NCI-H2029 treated with DMSO at 0.1 percent for 48 hours (cell line): ENCODE results near the gene MKNK1.

Source experiments
- DNase-seq: peaks from one replicate; lab custom pipeline; 2025; lab: John Stamatoyannopoulos, UW

Gene MKNK1

GRCh38 chr1:46618754-46619415, 14.8 kb upstream of the MKNK1 start:
- DNase-seq: no peak

DNA sequence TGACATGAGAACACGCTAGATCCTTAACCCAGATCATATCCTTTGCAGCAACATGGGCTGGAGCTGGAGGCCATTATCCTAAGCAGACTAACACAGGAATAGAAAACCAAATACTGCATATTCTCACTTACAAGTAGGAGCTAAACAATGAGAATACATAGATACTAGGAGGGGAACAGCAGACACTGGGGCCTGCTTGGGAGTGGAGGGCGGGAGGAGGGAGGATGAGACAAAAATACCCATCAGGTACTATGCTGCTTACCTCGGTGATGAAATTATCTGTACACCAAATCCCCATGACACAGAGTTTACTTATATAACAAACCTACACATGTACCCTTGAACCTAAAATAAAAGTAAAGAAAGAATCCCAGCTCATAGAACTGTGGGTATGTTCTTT, 13.8 kb upstream of the MKNK1 start:
- no peak for DNase-seq

DNA sequence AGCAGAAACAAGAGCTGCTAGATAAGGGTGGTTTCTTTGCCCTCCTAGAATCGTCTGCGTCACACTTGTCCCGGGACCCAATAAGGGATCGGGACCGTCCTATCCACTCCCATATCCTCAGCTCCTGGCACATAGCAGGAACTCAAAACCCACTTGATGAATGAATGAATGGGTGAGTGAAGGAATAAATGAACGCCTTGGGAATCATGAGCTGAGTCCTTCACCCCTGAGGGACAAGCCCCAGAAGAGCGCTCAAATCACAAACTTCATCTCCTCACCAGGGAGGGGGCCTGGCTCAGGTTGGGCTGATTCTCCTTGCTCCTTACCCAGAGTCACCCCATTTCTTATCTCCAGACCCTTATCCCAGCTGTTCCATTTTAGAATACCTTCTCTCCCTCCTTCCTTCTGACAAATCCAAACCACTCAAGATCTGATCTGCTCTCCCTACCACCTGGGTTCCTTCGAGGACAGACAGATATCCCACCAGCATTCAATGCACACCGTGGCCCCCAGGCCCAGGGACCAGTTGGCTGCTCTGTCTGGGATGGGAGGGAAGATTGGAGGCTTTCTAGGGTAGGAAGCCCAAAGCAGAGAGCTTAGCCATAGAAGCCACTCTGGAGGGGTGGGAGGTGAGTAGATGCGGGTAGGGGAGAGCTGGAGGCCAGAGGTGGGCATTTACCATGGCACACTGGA, 13.2 kb upstream of the MKNK1 start:
- DNase-seq: no peak

DNA sequence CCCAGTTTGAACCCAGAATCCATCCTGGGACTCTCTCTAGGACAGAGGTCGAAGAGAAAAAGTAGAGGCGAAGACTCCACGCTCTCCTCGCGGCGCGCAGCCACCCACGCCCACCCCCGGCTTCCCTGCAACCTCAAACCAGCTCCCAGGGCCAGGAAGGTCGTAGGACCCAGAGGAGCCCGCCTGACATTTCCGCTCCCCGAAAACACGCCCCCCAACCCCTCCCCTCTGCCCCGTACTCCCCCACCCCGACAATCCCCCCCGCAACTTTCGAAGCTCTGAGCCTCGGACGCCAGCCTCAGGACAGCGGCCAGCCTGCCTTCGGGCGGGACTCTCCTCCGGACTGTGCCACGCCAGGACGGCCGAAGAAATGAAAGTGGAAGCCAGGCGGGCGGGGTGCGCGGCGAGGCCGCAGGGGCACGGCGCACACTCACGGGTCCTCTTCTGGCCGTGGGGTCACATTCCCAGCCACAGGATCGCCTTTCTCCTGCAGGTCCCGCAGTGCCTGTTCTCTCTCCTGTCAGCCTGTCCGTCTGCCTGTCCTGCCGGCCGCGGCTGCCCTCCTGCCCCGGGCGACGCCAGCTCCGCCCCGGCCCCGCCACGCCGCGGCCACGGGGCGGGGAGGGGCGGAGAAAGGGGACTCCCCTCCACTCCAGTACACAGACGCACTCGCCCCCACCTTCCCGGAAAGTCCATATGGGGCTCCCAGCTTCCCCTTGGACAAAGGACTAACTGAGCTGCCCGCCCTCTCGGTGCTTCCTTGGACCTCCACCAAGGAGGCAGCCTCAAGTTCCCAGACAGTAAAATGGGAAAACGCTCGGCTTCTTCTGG, 12.4 kb upstream of the MKNK1 start, which contains the start of gene MOB3C:
Gene MOB3C (minus strand): TSS at position 535 of the 831 bp plus-strand sequence. CDS start 3,490 bp downstream, outside the sequence.
- DNase-seq: peak; percentile 75

GRCh38 chr1:46615735-46616134, 11.7 kb upstream of the MKNK1 start:
- no peak for DNase-seq

- no peak for DNase-seq
Measured at GRCh38 chr1:46615088-46615487, 11.0 kb upstream of the MKNK1 start.

DNA sequence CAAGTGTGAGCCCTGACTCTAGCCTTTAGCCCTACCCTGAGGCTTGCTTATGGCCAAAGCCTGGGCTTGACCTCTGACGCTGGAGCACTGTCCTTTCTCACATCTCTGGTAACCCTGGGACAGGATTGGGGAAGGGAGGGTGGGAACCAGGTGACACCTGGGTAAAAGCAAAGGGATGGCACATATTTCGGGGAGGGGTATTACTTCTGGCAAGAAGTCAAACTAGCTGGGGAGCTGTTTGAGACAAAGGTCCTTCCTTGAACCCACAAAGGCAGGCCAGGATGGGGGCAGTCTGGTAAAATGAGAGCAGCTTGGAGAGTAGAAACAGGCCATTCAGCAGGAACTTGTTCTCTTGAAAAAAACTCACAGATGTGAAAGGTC, 10.5 kb upstream of the MKNK1 start:
- DNase-seq: no peak

GRCh38 chr1:46613661-46614603, 9.9 kb upstream of the MKNK1 start:
- peak; percentile 83 for DNase-seq

- DNase-seq: no peak
Measured at GRCh38 chr1:46612937-46613660, 9.0 kb upstream of the MKNK1 start.

- DNase-seq: no peak
Measured at GRCh38 chr1:46611691-46612221, 7.7 kb upstream of the MKNK1 start.

GRCh38 chr1:46607345-46608130, 3.5 kb upstream of the MKNK1 start:
- no peak for DNase-seq

- DNase-seq: peak; percentile 96
Measured at GRCh38 chr1:46606255-46606965, 2.3 kb upstream of the MKNK1 start.

- DNase-seq: no peak
Measured at GRCh38 chr1:46605232-46605631, 1.2 kb upstream of the MKNK1 start.

DNA sequence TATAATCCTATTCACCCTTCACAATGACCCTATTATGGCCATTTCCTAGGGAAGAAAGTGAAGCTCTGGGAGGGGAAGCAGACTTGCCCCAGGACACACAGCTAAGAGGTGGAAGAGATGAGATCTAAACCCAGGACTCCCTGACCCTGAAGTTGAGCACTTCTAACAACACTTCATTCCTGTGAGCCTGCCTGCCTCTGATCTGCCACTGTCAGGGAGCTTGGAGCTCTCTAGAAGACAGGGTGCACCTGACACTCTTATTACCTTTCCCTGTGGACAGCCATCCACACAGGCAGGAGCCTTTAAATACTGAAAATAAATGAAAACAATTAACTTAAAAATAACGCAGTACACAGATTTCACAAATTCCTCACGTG, 599 bp downstream of the MKNK1 start:
- no peak for DNase-seq

DNA sequence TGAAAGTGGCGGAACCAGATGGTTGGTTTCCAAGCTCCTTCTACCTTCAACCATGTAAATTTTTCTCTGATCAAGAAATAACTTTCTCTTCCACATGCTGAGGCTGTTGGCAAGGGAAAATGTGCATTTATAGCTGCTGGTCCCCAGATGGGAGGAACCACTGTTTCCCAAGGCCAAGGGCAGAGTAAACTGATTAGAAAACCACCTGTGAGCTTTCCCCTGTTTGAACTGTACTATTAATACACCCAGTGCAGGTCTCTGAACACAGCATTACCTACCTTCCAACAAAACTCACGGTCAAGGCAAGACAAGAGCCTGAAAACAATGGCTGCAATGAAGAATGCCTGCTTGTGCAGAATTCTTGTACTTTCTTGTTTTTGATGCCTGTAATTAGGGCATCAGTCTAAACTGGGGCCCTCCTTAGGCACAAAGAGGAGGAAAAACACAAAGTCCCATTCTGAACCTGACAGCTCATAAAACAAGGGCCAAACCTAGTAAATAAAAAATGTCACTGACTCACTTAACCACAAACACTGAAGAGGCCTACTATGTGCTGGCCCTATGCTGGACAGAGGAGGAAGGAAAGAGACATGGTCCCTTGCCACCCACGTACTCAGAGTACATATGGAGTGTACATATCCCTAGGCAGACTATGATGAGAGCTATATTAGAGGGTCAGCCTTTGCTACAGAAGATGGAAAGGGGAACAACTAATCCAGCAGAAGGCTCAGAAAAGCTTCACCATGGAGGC, 2.6 kb downstream of the MKNK1 start:
- DNase-seq: no peak

DNA sequence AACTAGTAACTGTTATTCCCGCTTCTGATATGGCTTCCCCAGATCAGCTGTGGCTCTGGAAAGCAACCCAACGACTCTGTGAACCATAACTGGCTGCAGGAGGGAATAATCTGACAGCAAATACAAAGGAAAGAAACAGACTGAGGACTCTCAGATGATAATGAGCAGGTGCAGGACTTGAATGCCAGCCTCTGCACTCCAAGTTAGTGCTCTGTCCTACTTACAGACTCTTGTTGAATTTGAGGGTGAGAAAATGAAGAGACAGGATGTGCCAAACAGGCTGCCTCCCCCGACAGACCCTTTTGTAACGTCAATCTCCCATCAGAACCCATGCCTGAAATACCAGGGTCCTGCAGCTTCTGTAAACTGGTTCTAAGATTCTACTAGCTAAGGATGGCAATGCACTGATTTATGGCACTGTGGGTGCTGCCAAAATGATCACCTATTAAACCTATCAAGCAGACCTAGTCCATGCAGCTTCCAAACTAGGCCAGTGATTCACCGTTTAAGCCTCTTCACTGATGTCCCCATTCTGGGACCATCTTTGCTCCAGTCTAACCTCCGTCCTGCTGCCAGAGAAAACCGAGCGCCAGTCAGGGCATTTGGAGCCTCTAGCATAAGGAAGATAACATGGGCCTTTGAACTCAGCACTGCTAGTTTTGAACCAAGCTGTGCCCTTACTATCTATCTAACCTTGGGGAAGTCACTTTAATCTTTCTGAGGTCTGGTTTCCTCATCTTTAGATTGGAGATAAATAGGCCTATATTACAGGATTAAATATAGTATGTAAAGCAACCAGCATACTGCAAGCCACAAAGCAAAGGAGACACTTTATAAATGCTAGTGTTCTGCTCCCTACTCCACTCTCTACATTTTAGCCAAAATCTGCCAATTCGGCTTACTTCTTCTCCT, 4.8 kb downstream of the MKNK1 start:
- no peak for DNase-seq

- no peak for DNase-seq
Measured at GRCh38 chr1:46596846-46597245, 7.2 kb downstream of the MKNK1 start.

- DNase-seq: no peak
Measured at GRCh38 chr1:46596036-46596435, 8.0 kb downstream of the MKNK1 start.
